Neural cell (in vitro differentiated cells): Measurements from ENCODE around the gene EPB41. TPM values are rescaled to one million over a fixed set of nuclear protein-coding genes. Genes with fewer than 3 reads are reported as not detected.

Experiments
- H2AFZ ChIP-seq: fragments of 200-600, 300-800 bp; sonication (generic), shearing (Covaris generic); 2 replicates; pipeline ENCODE4 v1.6.0; 2014; ENCODE audit warnings: low read depth, mild to moderate bottlenecking, antibody characterized with exemption, low read length, moderate library complexity
- H3F3A ChIP-seq: fragments of 200-600 bp; shearing (Covaris generic); 2 replicates; pipeline ENCODE4 v1.6.1; 2016; ENCODE audit warnings: mild to moderate bottlenecking, moderate library complexity, mixed read lengths, antibody characterized with exemption, low read length; ENCODE audit not compliant: insufficient read depth, poor library complexity, severe bottlenecking
- H3K27ac ChIP-seq: fragments of 200-600, 300-800 bp; sonication (generic), shearing (Covaris generic); 2 replicates; pipeline ENCODE4 v1.5.1; 2014; ENCODE audit warnings: mild to moderate bottlenecking, low read length, moderate library complexity
- H3K27me3 ChIP-seq: fragments of 300-800, 200-600 bp; sonication (generic), shearing (Covaris generic); 2 replicates; pipeline ENCODE4 v1.6.0; 2014; ENCODE audit warnings: mild to moderate bottlenecking, low read depth, low read length, moderate library complexity; ENCODE audit not compliant: insufficient read depth
- H3K36me3 ChIP-seq: fragments of 300-800, 200-600 bp; sonication (generic), shearing (Covaris generic); 2 replicates; pipeline ENCODE4 v1.5.1; 2014; ENCODE audit warnings: mild to moderate bottlenecking, antibody characterized with exemption, low read length, moderate library complexity; ENCODE audit not compliant: insufficient read depth
- H3K4me2 ChIP-seq: fragments of 300-800, 200-600 bp; sonication (generic), shearing (Covaris generic); 2 replicates; pipeline ENCODE4 v1.6.0; 2014; ENCODE audit warnings: mild to moderate bottlenecking, low read length
- H3K4me3 ChIP-seq: fragments of 300-800, 200-600 bp; sonication (generic), shearing (Covaris generic); 2 replicates; pipeline ENCODE4 v1.5.1; 2014; ENCODE audit warnings: mild to moderate bottlenecking, low read length, moderate library complexity
- H3K79me2 ChIP-seq: fragments of 200-600 bp; shearing (Covaris generic); replicated peaks from 2 replicates; pipeline ENCODE4 v1.6.0; 2014; ENCODE audit warnings: mild to moderate bottlenecking, low read length, moderate library complexity; ENCODE audit not compliant: insufficient read depth
- H3K9ac ChIP-seq: fragments of 300-800, 200-600 bp; sonication (generic), shearing (Covaris generic); 2 replicates; pipeline ENCODE4 v1.6.1; 2016; ENCODE audit warnings: mild to moderate bottlenecking, low read length, mixed read lengths
- H3K9me2 ChIP-seq: fragments of 200-600 bp; shearing (Covaris generic); 2 replicates; pipeline ENCODE4 v1.6.1; 2016; ENCODE audit warnings: mild to moderate bottlenecking, low read length, mixed read lengths; ENCODE audit not compliant: insufficient read depth
- H3K9me3 ChIP-seq: fragments of 200-600, 300-800 bp; sonication (generic), shearing (Covaris generic); 2 replicates; pipeline ENCODE4 v1.6.1; 2016; ENCODE audit warnings: mild to moderate bottlenecking, mixed run types, low read length, moderate library complexity, mixed read lengths
- H4K20me1 ChIP-seq: fragments of 200-600 bp; shearing (Covaris generic); 2 replicates; pipeline ENCODE4 v1.6.1; 2016; ENCODE audit warnings: mild to moderate bottlenecking, mixed run types; ENCODE audit not compliant: insufficient read depth
- EP300 ChIP-seq: fragments of 450-650 bp; conservative IDR thresholded peaks from 2 replicates; pipeline ENCODE4 v1.6.1; 2014; ENCODE audit warnings: antibody characterized with exemption, mild to moderate bottlenecking, moderate library complexity; ENCODE audit not compliant: poor library complexity, severe bottlenecking
- EZH2 ChIP-seq: fragments of 200-600, 300-800 bp; shearing (Covaris generic), sonication (generic); IDR thresholded peaks from 2 replicates; pipeline ENCODE4 v1.6.1; 2014; ENCODE audit warnings: antibody characterized with exemption, low read length, borderline replicate concordance, mild to moderate bottlenecking; ENCODE audit not compliant: insufficient read depth, poor library complexity, severe bottlenecking
- MXI1 ChIP-seq: fragments of 450-650 bp; conservative IDR thresholded peaks from 2 replicates; pipeline ENCODE4 v1.6.1; 2014; ENCODE audit warnings: antibody characterized with exemption, mild to moderate bottlenecking; ENCODE audit not compliant: poor library complexity, severe bottlenecking
- POLR2AphosphoS5 ChIP-seq: IDR thresholded peaks from 2 replicates; pipeline ENCODE4 v1.6.1; 2012
- RAD21 ChIP-seq: fragments of 450-650 bp; conservative IDR thresholded peaks from 2 replicates; pipeline ENCODE4 v1.6.1; 2014; ENCODE audit warnings: antibody characterized with exemption, mild to moderate bottlenecking, moderate library complexity
- SMC3 ChIP-seq: fragments of 450-650 bp; conservative IDR thresholded peaks from 2 replicates; pipeline ENCODE4 v1.6.1; 2014; ENCODE audit warnings: antibody characterized with exemption, mild to moderate bottlenecking, moderate library complexity; ENCODE audit not compliant: poor library complexity
- polyA plus RNA-seq: library from polyadenylated mRNA; depleted of rRNA; stranded (reverse); fragments of >200 nt; gene quantifications from 2 replicates; pipeline ENCODE4 v1.2.3, GENCODE V29; 2014
- TF ChIP-seq, protein P1 (sequence below): fragments of 450-650 bp; IDR thresholded peaks from 2 replicates; pipeline ENCODE4 v1.5.1; 2014; ENCODE audit warnings: antibody characterized with exemption, mild to moderate bottlenecking, moderate library complexity; ENCODE audit not compliant: poor library complexity, severe bottlenecking
- TF ChIP-seq, protein P2 (sequence below): IDR thresholded peaks from 2 replicates; pipeline ENCODE4 v1.6.1; 2012; ENCODE audit warnings: borderline replicate concordance

Gene EPB41
- polyA plus RNA-seq, 1 donor from 2014 or later = 62.0 TPM

DNA sequence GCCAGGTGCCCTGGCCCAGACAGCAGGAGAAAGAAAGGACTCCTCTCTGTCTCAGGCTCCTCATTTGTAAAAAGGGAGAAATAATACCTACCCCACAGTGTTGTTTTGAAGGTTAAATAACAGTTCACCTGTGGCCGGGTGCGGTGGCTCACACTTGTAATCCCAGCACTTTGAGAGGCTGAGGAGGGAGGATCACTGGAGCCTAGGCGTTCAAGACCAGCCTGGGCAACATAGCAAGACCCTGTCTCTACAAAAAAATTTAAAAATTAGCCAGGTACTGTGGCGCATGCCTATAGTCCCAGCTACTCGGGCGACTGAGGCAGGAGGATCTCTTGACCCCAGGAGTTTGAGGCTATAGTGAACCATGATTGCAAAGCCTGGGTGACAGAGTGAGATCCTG is 211.8 kb downstream of the EPB41 start:
- Histone ChIP-seq H3K27ac (no peak overlapping the region), H3K9me2 (no peaks in the 10 kb centered on the region), H3K79me2 (no peaks in the 10 kb centered on the region), H3K27me3 (peaks cover 45% of the 10 kb centered on the region), H3K9me3 (no peaks in the 10 kb centered on the region), H4K20me1 (no peaks in the 10 kb centered on the region), H3F3A (no peaks in the 10 kb centered on the region), H3K4me3 (no peak overlapping the region), H2AFZ (no peak overlapping the region), H3K9ac (no peak overlapping the region), H3K36me3 (no peaks in the 10 kb centered on the region), H3K4me2 (no peak overlapping the region)
- TF ChIP-seq EZH2 (no peak), RAD21 (no peak)
- TF ChIP-seq, protein P1, sequence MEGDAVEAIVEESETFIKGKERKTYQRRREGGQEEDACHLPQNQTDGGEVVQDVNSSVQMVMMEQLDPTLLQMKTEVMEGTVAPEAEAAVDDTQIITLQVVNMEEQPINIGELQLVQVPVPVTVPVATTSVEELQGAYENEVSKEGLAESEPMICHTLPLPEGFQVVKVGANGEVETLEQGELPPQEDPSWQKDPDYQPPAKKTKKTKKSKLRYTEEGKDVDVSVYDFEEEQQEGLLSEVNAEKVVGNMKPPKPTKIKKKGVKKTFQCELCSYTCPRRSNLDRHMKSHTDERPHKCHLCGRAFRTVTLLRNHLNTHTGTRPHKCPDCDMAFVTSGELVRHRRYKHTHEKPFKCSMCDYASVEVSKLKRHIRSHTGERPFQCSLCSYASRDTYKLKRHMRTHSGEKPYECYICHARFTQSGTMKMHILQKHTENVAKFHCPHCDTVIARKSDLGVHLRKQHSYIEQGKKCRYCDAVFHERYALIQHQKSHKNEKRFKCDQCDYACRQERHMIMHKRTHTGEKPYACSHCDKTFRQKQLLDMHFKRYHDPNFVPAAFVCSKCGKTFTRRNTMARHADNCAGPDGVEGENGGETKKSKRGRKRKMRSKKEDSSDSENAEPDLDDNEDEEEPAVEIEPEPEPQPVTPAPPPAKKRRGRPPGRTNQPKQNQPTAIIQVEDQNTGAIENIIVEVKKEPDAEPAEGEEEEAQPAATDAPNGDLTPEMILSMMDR = no peak
- TF ChIP-seq, protein P2, sequence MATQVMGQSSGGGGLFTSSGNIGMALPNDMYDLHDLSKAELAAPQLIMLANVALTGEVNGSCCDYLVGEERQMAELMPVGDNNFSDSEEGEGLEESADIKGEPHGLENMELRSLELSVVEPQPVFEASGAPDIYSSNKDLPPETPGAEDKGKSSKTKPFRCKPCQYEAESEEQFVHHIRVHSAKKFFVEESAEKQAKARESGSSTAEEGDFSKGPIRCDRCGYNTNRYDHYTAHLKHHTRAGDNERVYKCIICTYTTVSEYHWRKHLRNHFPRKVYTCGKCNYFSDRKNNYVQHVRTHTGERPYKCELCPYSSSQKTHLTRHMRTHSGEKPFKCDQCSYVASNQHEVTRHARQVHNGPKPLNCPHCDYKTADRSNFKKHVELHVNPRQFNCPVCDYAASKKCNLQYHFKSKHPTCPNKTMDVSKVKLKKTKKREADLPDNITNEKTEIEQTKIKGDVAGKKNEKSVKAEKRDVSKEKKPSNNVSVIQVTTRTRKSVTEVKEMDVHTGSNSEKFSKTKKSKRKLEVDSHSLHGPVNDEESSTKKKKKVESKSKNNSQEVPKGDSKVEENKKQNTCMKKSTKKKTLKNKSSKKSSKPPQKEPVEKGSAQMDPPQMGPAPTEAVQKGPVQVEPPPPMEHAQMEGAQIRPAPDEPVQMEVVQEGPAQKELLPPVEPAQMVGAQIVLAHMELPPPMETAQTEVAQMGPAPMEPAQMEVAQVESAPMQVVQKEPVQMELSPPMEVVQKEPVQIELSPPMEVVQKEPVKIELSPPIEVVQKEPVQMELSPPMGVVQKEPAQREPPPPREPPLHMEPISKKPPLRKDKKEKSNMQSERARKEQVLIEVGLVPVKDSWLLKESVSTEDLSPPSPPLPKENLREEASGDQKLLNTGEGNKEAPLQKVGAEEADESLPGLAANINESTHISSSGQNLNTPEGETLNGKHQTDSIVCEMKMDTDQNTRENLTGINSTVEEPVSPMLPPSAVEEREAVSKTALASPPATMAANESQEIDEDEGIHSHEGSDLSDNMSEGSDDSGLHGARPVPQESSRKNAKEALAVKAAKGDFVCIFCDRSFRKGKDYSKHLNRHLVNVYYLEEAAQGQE = no peak

DNA sequence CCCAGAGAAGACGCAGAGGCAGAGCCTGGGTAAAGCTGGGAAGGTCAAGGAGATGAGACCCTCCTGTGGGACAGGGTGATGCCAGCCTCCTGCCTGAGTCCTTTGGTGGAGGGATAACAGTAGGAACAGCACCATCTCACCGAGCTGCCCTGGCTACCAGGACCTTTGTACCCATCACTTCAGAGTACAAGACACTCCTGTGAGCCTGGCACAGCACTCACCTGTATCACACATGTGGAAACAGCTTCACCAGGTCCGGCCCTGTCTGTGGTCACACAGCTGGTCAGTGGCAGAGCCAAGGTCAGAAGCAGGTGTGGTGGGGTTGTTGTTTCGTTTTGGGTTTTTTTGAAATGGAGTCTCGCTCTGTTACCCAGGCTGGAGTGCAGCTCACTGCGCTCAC is 214.4 kb downstream of the EPB41 start:
- Histone ChIP-seq H3K27me3 (peaks cover 22% of the 10 kb centered on the region), H3K4me3 (no peak overlapping the region), H3K4me2 (no peak overlapping the region), H4K20me1 (no peaks in the 10 kb centered on the region), H3K9ac (no peak overlapping the region), H3K9me2 (no peaks in the 10 kb centered on the region), H3K36me3 (no peaks in the 10 kb centered on the region), H2AFZ (no peak overlapping the region), H3K79me2 (no peaks in the 10 kb centered on the region), H3K27ac (no peak overlapping the region), H3F3A (no peaks in the 10 kb centered on the region), H3K9me3 (no peaks in the 10 kb centered on the region)
- TF ChIP-seq, protein P2 = no peak
- TF ChIP-seq EP300 (no peak), SMC3 (no peak), MXI1 (no peak), POLR2AphosphoS5 (no peak), RAD21 (no peak)
- TF ChIP-seq, protein P1 = no peak
